ENCODE measurements around the gene GTF2I. TPM values are rescaled to one million over a fixed set of nuclear protein-coding genes. Genes with fewer than 3 reads are reported as not detected.

Gene GTF2I
- total RNA-seq, 1 experiment from 2014 or later: 357 TPM

GRCh38 chr7:74709880-74710671, 52.6 kb downstream of the GTF2I start:
- no peak overlapping the region for H2BK15ac ChIP-seq (ENCODE audit: low read depth, low read length)
- no peak overlapping the region for H3K18ac ChIP-seq (ENCODE audit: insufficient read length, low read depth, low read length)
- no peaks in the 10 kb centered on the region for H3K27me3 Mint-ChIP-seq (ENCODE audit: low read depth)
- no peaks in the 10 kb centered on the region for H3K27me3 ChIP-seq (ENCODE audit: insufficient read depth, low read length)
- no peak overlapping the region for H3K4ac ChIP-seq (ENCODE audit: low read depth, low read length)
- H4K20me1 ChIP-seq (ENCODE audit: control insufficient read depth, insufficient read depth, insufficient read length): no peaks in the 10 kb centered on the region
- H3K27ac Mint-ChIP-seq: peak overlapping the region in 2 of 3 experiments; percentile 27 to 57; a peak in 3 of 7 replicates
- H3K4me1 Mint-ChIP-seq: no peaks in the 10 kb centered on the region
- no peak overlapping the region for H2AK5ac ChIP-seq (ENCODE audit: insufficient read length, low read length)
- H2BK5ac ChIP-seq (ENCODE audit: insufficient read length, low read length): no peak overlapping the region
- no peak overlapping the region for H3K9ac ChIP-seq (ENCODE audit: extremely low read depth, insufficient read length, low read length)
- H2BK20ac ChIP-seq (ENCODE audit: low read depth, low read length, poor library complexity, severe bottlenecking): no peak overlapping the region
- H3K9me3 Mint-ChIP-seq: peaks cover 4 to 8% of the 10 kb centered on the region in 2 experiments; a peak in 3 of 5 replicates
- H3K79me2 ChIP-seq (ENCODE audit: insufficient read depth, low read length): no peaks in the 10 kb centered on the region
- H3K56ac ChIP-seq (ENCODE audit: insufficient read length, low read depth, low read length): no peak overlapping the region
- no peak overlapping the region for H3K14ac ChIP-seq (ENCODE audit: insufficient read depth, low read length)
- no peak overlapping the region for H3K4me3 Mint-ChIP-seq
- no peak overlapping the region for H4K5ac ChIP-seq (ENCODE audit: insufficient read length, low read depth, low read length)
- H3K4me1 ChIP-seq (ENCODE audit: insufficient read depth, low read length): no peaks in the 10 kb centered on the region
- no peaks in the 10 kb centered on the region for H3K23me2 ChIP-seq (ENCODE audit: insufficient read length, low read depth, low read length, poor library complexity, severe bottlenecking)
- H3K27ac ChIP-seq (ENCODE audit: insufficient read length, low read depth, low read length): no peak overlapping the region
- no peak overlapping the region for H3T11ph ChIP-seq (ENCODE audit: low read length)
- H3K23ac ChIP-seq (ENCODE audit: insufficient read length, low read depth, low read length): no peak overlapping the region
- no peak overlapping the region for H4K91ac ChIP-seq (ENCODE audit: insufficient read length, low read depth, low read length)
- H2AFZ ChIP-seq (ENCODE audit: low read length): no peak overlapping the region
- no CpG with 5 or more reads among the region's 10 CpGs for WGBS (ENCODE audit: extremely low coverage, insufficient read length, low lambda C conversion rate)
- no peak overlapping the region for H4K8ac ChIP-seq (replicated peaks; ENCODE audit: insufficient read length, low read depth, low read length)
- no peaks in the 10 kb centered on the region for H3K9me3 ChIP-seq (ENCODE audit: control insufficient read depth, low read depth, low read length)
- DNase-seq: no peak
- no peak overlapping the region for H3K4me2 ChIP-seq (ENCODE audit: insufficient read depth, insufficient read length, low read length)
- H3K79me1 ChIP-seq (ENCODE audit: insufficient read depth, low read depth, low read length, poor library complexity, severe bottlenecking): peaks cover 6% of the 10 kb centered on the region
- H2BK120ac ChIP-seq (ENCODE audit: low read depth, low read length, poor library complexity, severe bottlenecking): no peak overlapping the region
- TF ChIP-seq CTCF (conservative IDR thresholded peaks at IDR 0.05): peak; percentile 29; the same call in 1 of the 3 replicates
- peaks cover 65 to 97% (median 97%) of the 10 kb centered on the region in 3 experiments for H3K36me3 Mint-ChIP-seq (ENCODE audit: insufficient read depth in 1 of 3, low read depth in 3 of 3)
- no peak overlapping the region for H2BK12ac ChIP-seq (ENCODE audit: insufficient read length, low read depth, low read length)

Measured in H9 (cell line).